ENCODE data around the gene CRTAC1. TPM values are rescaled to one million over a fixed set of nuclear protein-coding genes. Genes with fewer than 3 reads are reported as not detected.

Gene CRTAC1
- total RNA-seq, 4 donors from 2014 or later = 0.41 to 0.79 TPM; not detected in 2

DNA sequence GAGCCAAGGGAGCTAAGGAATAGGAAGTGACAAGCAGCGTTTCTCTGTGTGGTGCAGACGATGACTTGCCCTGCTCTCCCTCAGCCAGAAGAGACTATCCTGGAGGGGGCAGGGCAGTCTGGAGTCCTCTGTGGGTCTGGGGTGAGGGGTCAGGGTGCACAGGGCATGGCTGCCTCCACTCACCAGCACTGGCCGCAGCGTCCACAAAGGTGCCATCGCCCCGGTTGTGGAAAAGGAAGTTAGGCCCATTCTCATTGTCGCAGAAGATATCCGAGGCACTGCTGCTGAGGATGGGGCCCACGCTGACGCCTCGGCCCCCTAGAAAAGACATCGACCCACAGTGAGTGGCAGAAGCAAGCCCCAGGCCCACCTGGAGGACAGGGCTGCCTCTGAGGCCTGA is 122.6 kb downstream of the CRTAC1 start:
- Histone ChIP-seq H3K27me3 (peaks cover 8% of the 10 kb centered on the region), H3K36me3 (no peaks in the 10 kb centered on the region), H3K27ac (no peak overlapping the region), H3K4me3 (no peak overlapping the region), H3K9me3 (no peaks in the 10 kb centered on the region), H3K4me1 (no peaks in the 10 kb centered on the region)
- in situ Hi-C loops (cut with MboI; ENCODE audit: low pct_ligation_motif_present in 1 of 4, low pct_unique_long_range_greater_than_20kb in 1 of 4, low sequenced_read_pairs in 3 of 4) = loop anchor here in 1 of 4 donors (25.0 kb wide), 1 partner anchor 129 kb away; the partner anchor contains the start of gene CRTAC1
- no peak for DNase-seq
- intact Hi-C loops (cut with DNase I; ENCODE audit: low total_unique reads) = no loop called here
- no peak for TF ChIP-seq POLR2AphosphoS5 (IDR thresholded peaks at IDR 0.05)
- TF ChIP-seq, protein P1, sequence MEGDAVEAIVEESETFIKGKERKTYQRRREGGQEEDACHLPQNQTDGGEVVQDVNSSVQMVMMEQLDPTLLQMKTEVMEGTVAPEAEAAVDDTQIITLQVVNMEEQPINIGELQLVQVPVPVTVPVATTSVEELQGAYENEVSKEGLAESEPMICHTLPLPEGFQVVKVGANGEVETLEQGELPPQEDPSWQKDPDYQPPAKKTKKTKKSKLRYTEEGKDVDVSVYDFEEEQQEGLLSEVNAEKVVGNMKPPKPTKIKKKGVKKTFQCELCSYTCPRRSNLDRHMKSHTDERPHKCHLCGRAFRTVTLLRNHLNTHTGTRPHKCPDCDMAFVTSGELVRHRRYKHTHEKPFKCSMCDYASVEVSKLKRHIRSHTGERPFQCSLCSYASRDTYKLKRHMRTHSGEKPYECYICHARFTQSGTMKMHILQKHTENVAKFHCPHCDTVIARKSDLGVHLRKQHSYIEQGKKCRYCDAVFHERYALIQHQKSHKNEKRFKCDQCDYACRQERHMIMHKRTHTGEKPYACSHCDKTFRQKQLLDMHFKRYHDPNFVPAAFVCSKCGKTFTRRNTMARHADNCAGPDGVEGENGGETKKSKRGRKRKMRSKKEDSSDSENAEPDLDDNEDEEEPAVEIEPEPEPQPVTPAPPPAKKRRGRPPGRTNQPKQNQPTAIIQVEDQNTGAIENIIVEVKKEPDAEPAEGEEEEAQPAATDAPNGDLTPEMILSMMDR (IDR thresholded peaks at IDR 0.05) = no peak
- TF ChIP-seq EP300 (IDR thresholded peaks at IDR 0.05; ENCODE audit: low read depth) = no peak
- TF ChIP-seq POLR2A (IDR thresholded peaks at IDR 0.05) = no peak
- WGBS, 2 donors (ENCODE audit: low coverage in 1 of 2) = 84% methylated on average over 12 of the region's 12 CpGs; no CpG with 5 or more reads in 1 of the 2 donors

DNA sequence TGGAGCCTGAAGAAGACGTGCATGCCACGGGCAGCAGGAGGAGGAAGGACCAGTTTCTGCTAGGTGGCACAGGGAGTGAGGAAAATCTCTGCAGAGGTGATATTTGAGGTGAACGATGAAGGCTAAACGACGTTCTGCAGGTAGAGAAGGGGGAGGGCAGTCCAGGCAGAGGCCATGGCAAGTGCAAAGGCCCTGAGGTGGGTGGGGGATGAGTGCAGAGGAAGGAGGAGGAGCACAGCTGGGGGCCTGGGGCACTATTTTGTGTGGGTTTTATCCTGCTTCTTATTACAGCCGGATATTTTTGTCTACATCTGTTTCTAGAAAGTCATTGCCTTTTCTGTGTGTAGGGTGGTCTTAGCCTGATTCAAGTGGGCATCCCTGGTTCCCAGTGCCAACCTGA is 123.2 kb downstream of the CRTAC1 start:
- no peak overlapping the region for H3K27ac ChIP-seq
- in situ Hi-C loops (cut with MboI; ENCODE audit: low pct_ligation_motif_present in 1 of 4, low pct_unique_long_range_greater_than_20kb in 1 of 4, low sequenced_read_pairs in 3 of 4) (loop anchor here in 1 of 4 donors (25.0 kb wide), 1 partner anchor 130 kb away; the partner anchor contains the start of gene CRTAC1), intact Hi-C loops (cut with DNase I; ENCODE audit: low total_unique reads) (no loop called here)
- H3K4me3 ChIP-seq = no peak overlapping the region
- H3K4me1 ChIP-seq = no peaks in the 10 kb centered on the region
- TF ChIP-seq POLR2A (IDR thresholded peaks at IDR 0.05) (no peak), EP300 (IDR thresholded peaks at IDR 0.05; ENCODE audit: low read depth) (no peak), POLR2AphosphoS5 (IDR thresholded peaks at IDR 0.05) (no peak)
- TF ChIP-seq, protein P1 (IDR thresholded peaks at IDR 0.05) = no peak
- no peaks in the 10 kb centered on the region for H3K9me3 ChIP-seq
- peaks cover 8% of the 10 kb centered on the region for H3K27me3 ChIP-seq
- no peak for DNase-seq
- no peaks in the 10 kb centered on the region for H3K36me3 ChIP-seq
- WGBS, 2 donors (ENCODE audit: low coverage in 1 of 2) = 77 to 83% methylated on average over 5 of the region's 6 CpGs

DNA sequence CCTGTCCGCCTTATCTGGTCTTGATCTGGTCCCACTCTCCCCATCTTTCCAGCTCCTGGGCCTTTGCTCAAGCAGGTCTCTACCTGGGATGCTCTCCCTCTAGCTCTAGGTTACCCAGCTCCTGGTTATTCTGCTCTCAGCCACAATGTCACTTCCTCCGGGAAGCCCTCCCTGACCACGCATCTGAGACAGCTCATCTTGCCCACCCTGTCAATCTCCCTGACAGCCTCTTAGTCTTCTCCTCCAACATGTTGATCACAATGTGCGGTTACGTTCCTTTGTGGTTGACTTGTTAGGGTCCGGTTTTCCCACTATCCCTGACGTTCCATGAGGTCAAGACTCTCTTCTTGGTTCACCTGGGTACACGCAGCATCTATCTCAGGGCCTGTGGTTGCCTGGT is 125.1 kb downstream of the CRTAC1 start:
- H3K4me3 ChIP-seq = no peak overlapping the region
- no peaks in the 10 kb centered on the region for H3K36me3 ChIP-seq
- no peak for TF ChIP-seq POLR2A (IDR thresholded peaks at IDR 0.05)
- no peak for TF ChIP-seq POLR2AphosphoS5 (IDR thresholded peaks at IDR 0.05)
- TF ChIP-seq, protein P1 (IDR thresholded peaks at IDR 0.05) = no peak
- no peak for TF ChIP-seq EP300 (IDR thresholded peaks at IDR 0.05; ENCODE audit: low read depth)
- H3K4me1 ChIP-seq = no peaks in the 10 kb centered on the region
- H3K27me3 ChIP-seq = peaks cover 5% of the 10 kb centered on the region
- H3K27ac ChIP-seq = no peak overlapping the region
- DNase-seq = no peak
- 81 to 92% methylated on average over 2 to 8 of the region's 8 CpGs for WGBS, 2 donors (ENCODE audit: low coverage in 1 of 2)
- in situ Hi-C loops (cut with MboI; ENCODE audit: low pct_ligation_motif_present in 1 of 4, low pct_unique_long_range_greater_than_20kb in 1 of 4, low sequenced_read_pairs in 3 of 4) (loop anchor here in 1 of 4 donors (25.0 kb wide), 1 partner anchor 132 kb away; the partner anchor contains the start of gene CRTAC1), intact Hi-C loops (cut with DNase I; ENCODE audit: low total_unique reads) (no loop called here)
- H3K9me3 ChIP-seq = no peaks in the 10 kb centered on the region

GRCh38 chr10:97904576-97904975 is 125.8 kb downstream of the CRTAC1 start:
- in situ Hi-C loops (cut with MboI; ENCODE audit: low pct_ligation_motif_present in 1 of 4, low pct_unique_long_range_greater_than_20kb in 1 of 4, low sequenced_read_pairs in 3 of 4) = loop anchor here in 1 of 4 donors (25.0 kb wide), 1 partner anchor 133 kb away; the partner anchor contains the start of gene CRTAC1
- intact Hi-C loops (cut with DNase I; ENCODE audit: low total_unique reads) = no loop called here
- Histone ChIP-seq H3K4me3 (no peak overlapping the region), H3K27ac (no peak overlapping the region), H3K27me3 (peaks cover 3% of the 10 kb centered on the region), H3K9me3 (no peaks in the 10 kb centered on the region), H3K36me3 (no peaks in the 10 kb centered on the region), H3K4me1 (no peaks in the 10 kb centered on the region)
- DNase-seq = no peak
- 92% methylated on average over 11 of the region's 11 CpGs; no CpG with 5 or more reads in 1 of the 2 donors for WGBS, 2 donors (ENCODE audit: low coverage in 1 of 2)
- no peak for TF ChIP-seq POLR2A (IDR thresholded peaks at IDR 0.05)
- no peak for TF ChIP-seq EP300 (IDR thresholded peaks at IDR 0.05; ENCODE audit: low read depth)
- TF ChIP-seq POLR2AphosphoS5 (IDR thresholded peaks at IDR 0.05) = no peak
- TF ChIP-seq, protein P1 (IDR thresholded peaks at IDR 0.05) = no peak

Measured in transverse colon (tissue), 4 donors.